ENCODE measurements around the gene EPB41.

DNA sequence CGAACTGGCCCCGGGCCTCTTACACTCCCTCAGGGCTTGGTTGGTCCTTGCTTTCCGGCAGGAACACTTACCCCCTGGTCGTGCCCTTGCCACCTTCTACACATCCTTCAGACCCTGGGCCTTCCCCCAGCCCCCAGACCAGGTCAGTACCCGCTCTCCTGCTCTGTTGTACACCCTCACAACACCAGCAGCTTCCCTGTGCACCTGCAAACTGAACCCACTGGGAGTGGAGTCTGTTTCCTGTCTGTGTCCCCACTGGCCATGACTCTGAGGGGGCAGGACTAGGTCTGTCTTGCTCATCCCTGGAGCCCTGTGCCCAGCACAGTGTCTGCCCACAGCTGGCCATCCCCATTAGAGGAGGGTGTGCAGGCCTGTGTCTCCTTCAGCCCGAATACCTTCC is 211.4 kb downstream of the EPB41 start:
- TF ChIP-seq, protein P1, sequence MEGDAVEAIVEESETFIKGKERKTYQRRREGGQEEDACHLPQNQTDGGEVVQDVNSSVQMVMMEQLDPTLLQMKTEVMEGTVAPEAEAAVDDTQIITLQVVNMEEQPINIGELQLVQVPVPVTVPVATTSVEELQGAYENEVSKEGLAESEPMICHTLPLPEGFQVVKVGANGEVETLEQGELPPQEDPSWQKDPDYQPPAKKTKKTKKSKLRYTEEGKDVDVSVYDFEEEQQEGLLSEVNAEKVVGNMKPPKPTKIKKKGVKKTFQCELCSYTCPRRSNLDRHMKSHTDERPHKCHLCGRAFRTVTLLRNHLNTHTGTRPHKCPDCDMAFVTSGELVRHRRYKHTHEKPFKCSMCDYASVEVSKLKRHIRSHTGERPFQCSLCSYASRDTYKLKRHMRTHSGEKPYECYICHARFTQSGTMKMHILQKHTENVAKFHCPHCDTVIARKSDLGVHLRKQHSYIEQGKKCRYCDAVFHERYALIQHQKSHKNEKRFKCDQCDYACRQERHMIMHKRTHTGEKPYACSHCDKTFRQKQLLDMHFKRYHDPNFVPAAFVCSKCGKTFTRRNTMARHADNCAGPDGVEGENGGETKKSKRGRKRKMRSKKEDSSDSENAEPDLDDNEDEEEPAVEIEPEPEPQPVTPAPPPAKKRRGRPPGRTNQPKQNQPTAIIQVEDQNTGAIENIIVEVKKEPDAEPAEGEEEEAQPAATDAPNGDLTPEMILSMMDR (conservative IDR thresholded peaks at IDR 0.05 in 1 of 2, IDR thresholded peaks at IDR 0.05 in 1 of 2; ENCODE audit: extremely low read depth in 1 of 2, insufficient read depth in 1 of 2, low read depth in 1 of 2, low read length in 2 of 2) = no peak
- TF ChIP-seq EZH2 (IDR thresholded peaks at IDR 0.05; ENCODE audit: borderline replicate concordance, low read length) = no peak

Measured in mammary epithelial cell (primary cell).